HL-60 (cell line): ENCODE data around the gene ZRANB1.

Experiments used
- CTCF ChIP-seq: IDR thresholded peaks from one replicate; pipeline ENCODE4 v1.5.1; 2011; ENCODE audit warnings: low read length, control low read depth, inconsistent platforms; ENCODE audit not compliant: insufficient read depth
- GABPA ChIP-seq: IDR thresholded peaks from 2 replicates; pipeline ENCODE4 v1.6.1; 2012; ENCODE audit warnings: low read depth
- POLR2AphosphoS5 ChIP-seq: IDR thresholded peaks from 2 replicates; pipeline ENCODE4 v1.6.1; 2012; ENCODE audit warnings: low read depth
- REST ChIP-seq: IDR thresholded peaks from 2 replicates; pipeline ENCODE4 v1.6.1; 2012; ENCODE audit warnings: low read depth; ENCODE audit not compliant: insufficient replicate concordance

GRCh38 chr10:124967255-124967654 lies 25.3 kb downstream of the ZRANB1 start:
- no peak for TF ChIP-seq POLR2AphosphoS5
- TF ChIP-seq REST, result no peak
- no peak for TF ChIP-seq CTCF
- TF ChIP-seq GABPA, result no peak
